BLaER1 (cell line): ENCODE measurements around the gene ARHGAP24.
"Not testable (repeated sequence)": the region's sequence is repeated elsewhere in the genome, so short reads cannot be mapped to it uniquely, and the experiment has no call there.

Source experiments
- H3K27ac ChIP-seq: shearing (Covaris generic); formaldehyde crosslinking; 2 replicates; pipeline ENCODE4 v1.8.1; 2022
- H3K27me3 ChIP-seq: shearing (Covaris generic); formaldehyde crosslinking; 2 replicates; pipeline ENCODE4 v1.8.1; 2022
- H3K36me3 ChIP-seq: shearing (Covaris generic); formaldehyde crosslinking; 2 replicates; pipeline ENCODE4 v1.8.1; 2022
- H3K4me1 ChIP-seq: shearing (Covaris generic); formaldehyde crosslinking; 2 replicates; pipeline ENCODE4 v1.8.1; 2022
- H3K4me2 ChIP-seq: shearing (Covaris generic); formaldehyde crosslinking; 2 replicates; pipeline ENCODE4 v1.8.1; 2022
- H3K4me3 ChIP-seq: shearing (Covaris generic); formaldehyde crosslinking; 2 replicates; pipeline ENCODE4 v1.8.1; 2022
- H3K9ac ChIP-seq: shearing (Covaris generic); formaldehyde crosslinking; 2 replicates; pipeline ENCODE4 v1.8.1; 2022
- H3K9me3 ChIP-seq: shearing (Covaris generic); formaldehyde crosslinking; 2 replicates; pipeline ENCODE4 v1.8.1; 2022
- H4K20me1 ChIP-seq: shearing (Covaris generic); formaldehyde crosslinking; 2 replicates; pipeline ENCODE4 v1.8.1; 2022
- Cebpa-rat ChIP-seq: shearing (Covaris generic); IDR thresholded peaks from 2 replicates; pipeline ENCODE4 v1.8.1; 2022

ARHGAP24 gene

DNA sequence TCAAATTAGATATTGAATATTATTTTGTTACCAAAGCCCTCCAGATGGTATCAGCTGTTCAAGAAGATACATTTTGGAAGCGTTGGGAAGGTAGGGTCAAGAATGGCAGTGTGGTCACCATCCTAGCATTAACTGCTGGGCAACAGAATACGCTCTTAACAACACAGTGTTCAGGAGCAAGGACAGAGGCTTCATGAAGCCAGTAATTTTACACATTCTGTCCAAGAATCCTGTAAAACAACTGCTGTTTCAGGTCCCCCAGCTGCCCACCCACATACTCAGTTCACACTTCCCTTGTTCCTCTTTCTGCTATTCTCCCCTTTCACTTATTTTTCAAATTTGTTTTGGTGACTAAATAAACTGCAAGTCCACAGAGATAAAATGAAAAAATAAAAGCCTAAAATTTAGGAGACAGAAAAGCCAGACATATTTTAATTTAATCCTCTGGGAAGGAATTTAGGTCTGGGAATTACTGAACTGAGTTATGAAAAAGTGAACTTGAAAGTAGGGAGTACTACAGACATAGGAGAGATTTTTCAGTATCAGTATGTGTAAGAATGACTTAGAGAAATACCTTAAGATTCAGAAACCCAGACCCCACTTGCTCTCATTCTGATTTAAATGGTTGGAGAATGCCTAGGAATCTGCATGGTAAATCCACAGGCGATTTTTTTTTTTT, 478.2 kb downstream of the ARHGAP24 start:
- TF ChIP-seq Cebpa-rat, result no peak
- no peaks in the 10 kb centered on the region for H3K27me3 ChIP-seq
- no peak overlapping the region for H3K4me2 ChIP-seq
- no peaks in the 10 kb centered on the region for H3K4me1 ChIP-seq
- no peak overlapping the region for H3K27ac ChIP-seq
- H3K4me3 ChIP-seq, result no peak overlapping the region
- no peaks in the 10 kb centered on the region for H3K9me3 ChIP-seq
- no peaks in the 10 kb centered on the region for H4K20me1 ChIP-seq
- H3K9ac ChIP-seq, result no peak overlapping the region
- no peaks in the 10 kb centered on the region for H3K36me3 ChIP-seq

DNA sequence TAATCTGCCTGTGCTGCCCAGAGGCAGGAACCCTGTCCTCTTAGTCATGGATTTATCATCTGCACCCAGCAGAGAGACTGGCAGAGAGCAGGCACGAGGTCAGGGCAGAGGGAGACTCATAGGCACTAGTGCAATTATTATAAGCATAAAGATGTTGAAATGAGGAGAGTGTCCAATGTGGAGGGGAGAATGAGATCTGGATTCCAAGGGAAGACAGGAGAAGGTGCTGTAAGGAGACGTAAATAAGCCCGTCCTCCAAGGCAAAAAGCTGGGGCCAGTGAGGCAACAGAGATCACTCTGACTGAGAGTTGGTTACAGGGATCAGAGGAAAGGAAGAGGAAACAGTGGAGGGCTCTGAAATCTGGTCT, 478.7 kb downstream of the ARHGAP24 start:
- Histone ChIP-seq H3K9me3 (no peaks in the 10 kb centered on the region), H3K27me3 (no peaks in the 10 kb centered on the region), H3K4me3 (no peak overlapping the region), H3K36me3 (no peaks in the 10 kb centered on the region), H3K4me2 (no peak overlapping the region), H3K9ac (no peak overlapping the region), H3K27ac (no peak overlapping the region), H3K4me1 (no peaks in the 10 kb centered on the region), H4K20me1 (no peaks in the 10 kb centered on the region)
- no peak for TF ChIP-seq Cebpa-rat

DNA sequence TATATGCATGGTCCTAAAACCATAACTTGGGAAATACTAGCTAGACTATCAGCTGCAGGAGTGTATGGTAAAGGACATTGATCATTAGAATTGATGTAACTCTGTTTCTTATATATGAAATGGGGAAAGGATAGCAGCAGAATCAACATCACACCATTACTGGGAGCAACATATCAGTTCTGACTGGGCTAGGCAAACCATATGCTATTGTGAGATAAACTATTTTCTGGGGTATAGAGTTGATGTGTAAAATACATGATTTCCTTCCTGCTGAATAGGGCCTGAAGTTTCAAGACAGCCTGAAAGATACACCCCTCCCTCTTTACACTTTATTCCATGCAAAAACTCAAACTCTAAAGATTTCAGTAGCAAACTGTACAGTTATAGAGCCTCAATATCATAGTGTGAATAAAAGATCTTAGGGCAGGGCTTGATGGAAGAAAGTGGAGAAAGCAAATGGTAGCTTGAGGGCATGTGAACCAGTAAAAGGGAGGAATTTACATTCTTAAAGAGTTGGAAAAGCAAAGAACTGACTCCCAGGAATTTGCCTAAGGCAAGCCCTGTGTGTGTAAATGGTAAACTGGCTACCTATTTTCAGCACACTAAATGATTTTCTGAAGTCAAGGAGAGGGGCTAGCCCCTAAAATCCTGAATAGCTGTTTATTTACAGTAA, 480.8 kb downstream of the ARHGAP24 start:
- no peaks in the 10 kb centered on the region for H4K20me1 ChIP-seq
- no peaks in the 10 kb centered on the region for H3K9me3 ChIP-seq
- no peak overlapping the region for H3K9ac ChIP-seq
- H3K27ac ChIP-seq, result no peak overlapping the region
- no peaks in the 10 kb centered on the region for H3K27me3 ChIP-seq
- H3K36me3 ChIP-seq, result no peaks in the 10 kb centered on the region
- no peak overlapping the region for H3K4me3 ChIP-seq
- H3K4me1 ChIP-seq, result no peaks in the 10 kb centered on the region
- TF ChIP-seq Cebpa-rat, result no peak
- no peak overlapping the region for H3K4me2 ChIP-seq

DNA sequence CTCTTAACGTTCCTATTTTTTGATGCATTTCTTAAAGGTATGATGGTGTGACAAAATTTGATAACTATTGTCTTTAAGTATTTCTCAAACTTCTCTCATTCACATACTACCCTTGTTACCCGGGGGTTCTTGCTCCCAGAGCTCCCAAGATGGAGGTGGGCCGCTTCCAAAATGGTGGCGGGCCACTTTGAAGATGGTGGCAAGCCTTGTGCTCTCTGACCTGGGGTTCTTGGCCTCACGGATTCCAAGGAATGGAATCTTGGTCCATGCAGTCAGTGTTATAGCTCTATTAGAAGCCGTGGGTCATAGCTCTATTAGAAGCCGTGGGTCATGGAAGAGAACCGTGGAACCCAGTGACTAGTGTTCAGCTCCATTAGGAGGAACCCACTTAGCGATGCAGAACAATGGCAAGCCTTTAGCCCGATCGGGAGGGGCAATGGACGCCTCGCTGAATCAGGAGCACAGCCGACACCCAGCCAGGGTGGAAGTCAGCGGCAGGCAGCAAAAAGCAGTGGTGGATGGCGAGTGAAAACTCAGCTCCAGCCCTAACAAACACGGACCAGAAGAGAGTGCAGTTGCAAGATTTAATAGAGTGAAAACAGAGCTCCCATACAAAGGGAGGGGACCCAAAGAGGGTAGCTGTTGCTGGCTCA, 481.5 kb downstream of the ARHGAP24 start:
- Histone ChIP-seq H3K36me3 (no peaks in the 10 kb centered on the region), H3K4me1 (no peaks in the 10 kb centered on the region), H4K20me1 (no peaks in the 10 kb centered on the region), H3K27ac (no peak overlapping the region), H3K27me3 (no peaks in the 10 kb centered on the region), H3K9ac (no peak overlapping the region), H3K9me3 (no peaks in the 10 kb centered on the region), H3K4me2 (no peak overlapping the region), H3K4me3 (no peak overlapping the region)
- no peak for TF ChIP-seq Cebpa-rat

DNA sequence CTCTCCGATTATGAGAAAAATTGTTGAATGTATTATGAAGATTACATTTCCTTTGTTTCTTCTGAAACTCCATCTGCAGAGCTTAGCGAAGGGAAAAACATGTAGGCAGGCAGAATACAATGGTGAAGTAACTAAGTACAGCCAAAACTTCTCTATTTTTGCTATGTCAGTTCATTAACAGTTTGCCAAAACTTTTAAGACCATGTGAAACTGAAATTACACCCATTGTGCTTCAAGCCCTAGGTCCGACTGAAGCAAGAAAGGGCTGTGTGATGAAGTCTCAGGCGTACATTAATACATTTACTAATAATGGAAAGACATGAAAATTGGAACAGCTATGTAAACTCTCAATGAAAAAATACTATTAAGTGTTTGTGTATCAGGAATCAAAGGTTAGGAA, 486.9 kb downstream of the ARHGAP24 start:
- no peak overlapping the region for H3K4me2 ChIP-seq
- H4K20me1 ChIP-seq, result no peaks in the 10 kb centered on the region
- H3K27ac ChIP-seq, result no peak overlapping the region
- H3K36me3 ChIP-seq, result no peaks in the 10 kb centered on the region
- H3K9me3 ChIP-seq, result no peaks in the 10 kb centered on the region
- no peak overlapping the region for H3K4me3 ChIP-seq
- no peaks in the 10 kb centered on the region for H3K27me3 ChIP-seq
- no peak for TF ChIP-seq Cebpa-rat
- H3K9ac ChIP-seq, result no peak overlapping the region
- H3K4me1 ChIP-seq, result no peaks in the 10 kb centered on the region

DNA sequence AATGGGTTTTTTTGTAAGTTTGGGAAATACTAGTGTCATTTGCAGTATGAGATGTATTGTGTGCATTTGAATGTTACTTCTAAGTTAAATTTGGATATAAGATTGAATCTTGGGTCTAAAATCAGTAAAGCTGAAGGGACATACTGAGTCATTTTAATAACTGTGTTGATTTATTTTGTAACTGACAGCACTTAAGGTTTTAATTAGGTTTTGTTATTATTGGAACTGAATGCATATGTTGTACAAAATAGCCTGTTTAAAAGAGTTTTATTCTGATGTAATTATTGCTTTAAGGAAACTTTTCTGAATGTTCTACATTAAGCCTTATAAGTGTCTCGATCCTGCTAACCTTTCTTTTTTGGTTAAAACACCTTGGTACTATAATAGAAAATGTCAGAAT, 488.3 kb downstream of the ARHGAP24 start:
- no peak for TF ChIP-seq Cebpa-rat
- no peak overlapping the region for H3K4me2 ChIP-seq
- no peaks in the 10 kb centered on the region for H3K27me3 ChIP-seq
- no peak overlapping the region for H3K4me3 ChIP-seq
- H4K20me1 ChIP-seq, result no peaks in the 10 kb centered on the region
- no peaks in the 10 kb centered on the region for H3K36me3 ChIP-seq
- H3K9me3 ChIP-seq, result no peaks in the 10 kb centered on the region
- H3K9ac ChIP-seq, result no peak overlapping the region
- H3K4me1 ChIP-seq, result no peaks in the 10 kb centered on the region
- H3K27ac ChIP-seq, result no peak overlapping the region

DNA sequence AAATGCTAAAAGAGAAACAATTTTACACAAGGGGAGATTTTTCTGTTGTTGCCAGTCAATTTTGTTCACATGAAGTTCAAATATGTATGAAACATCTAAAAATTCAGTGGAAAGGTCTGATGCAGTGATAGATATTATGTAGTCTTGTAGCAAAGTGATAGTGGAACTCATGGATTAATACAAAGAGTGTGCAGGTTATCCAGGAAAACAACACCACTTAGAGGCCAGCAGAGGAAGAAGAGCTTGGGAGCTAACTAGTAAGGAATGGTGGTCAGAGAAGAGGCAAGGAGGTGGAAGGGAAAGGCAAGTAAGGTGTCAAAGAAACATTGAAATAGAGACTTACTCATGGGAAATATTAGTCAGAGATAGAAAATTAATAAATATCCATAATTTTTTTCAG, 489.3 kb downstream of the ARHGAP24 start:
- no peaks in the 10 kb centered on the region for H3K36me3 ChIP-seq
- no peaks in the 10 kb centered on the region for H3K27me3 ChIP-seq
- H3K27ac ChIP-seq, result no peak overlapping the region
- no peaks in the 10 kb centered on the region for H3K9me3 ChIP-seq
- TF ChIP-seq Cebpa-rat, result no peak
- no peaks in the 10 kb centered on the region for H4K20me1 ChIP-seq
- H3K4me3 ChIP-seq, result no peak overlapping the region
- no peaks in the 10 kb centered on the region for H3K4me1 ChIP-seq
- no peak overlapping the region for H3K9ac ChIP-seq
- H3K4me2 ChIP-seq, result no peak overlapping the region

DNA sequence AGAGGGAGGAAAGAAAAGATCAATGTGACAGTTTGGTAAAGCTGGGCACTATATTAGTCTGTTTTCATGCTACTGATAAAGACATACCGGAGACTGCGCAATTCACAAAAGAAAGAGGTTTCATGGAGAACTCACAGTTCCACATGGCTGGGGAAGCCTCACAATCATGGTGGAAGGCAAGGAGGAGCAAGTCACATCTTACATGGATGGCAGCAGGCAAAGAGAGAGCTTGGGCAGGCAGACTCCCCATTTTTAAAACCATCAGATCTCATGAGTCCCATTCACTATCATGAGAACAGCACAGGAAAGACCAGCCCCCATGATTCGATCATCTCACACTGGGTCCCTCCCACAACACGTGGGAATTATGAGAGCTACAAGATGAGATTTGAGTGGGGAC, 490.1 kb downstream of the ARHGAP24 start:
- H4K20me1 ChIP-seq, H3K4me3 ChIP-seq, H3K9me3 ChIP-seq, H3K4me1 ChIP-seq, H3K9ac ChIP-seq, H3K27ac ChIP-seq, H3K36me3 ChIP-seq, H3K4me2 ChIP-seq, H3K27me3 ChIP-seq: not testable (repeated sequence)

DNA sequence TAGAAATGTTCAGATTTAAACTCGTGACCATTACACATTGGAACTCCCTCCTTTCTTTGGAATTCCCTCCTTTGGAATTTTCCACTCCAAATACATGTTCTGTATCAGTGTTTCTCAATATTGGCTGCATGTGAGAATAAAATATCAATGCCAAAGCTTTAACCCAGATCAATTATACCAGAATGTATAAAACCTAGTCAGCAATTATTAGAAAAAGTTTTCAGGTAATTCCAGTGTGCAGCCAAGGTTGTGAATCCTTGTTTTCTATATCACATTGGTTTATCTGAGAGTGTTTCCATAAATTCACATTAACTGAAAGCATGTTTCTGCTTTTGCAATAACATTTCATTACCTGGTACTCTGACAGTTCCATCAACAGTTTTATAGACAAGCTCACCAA, 490.6 kb downstream of the ARHGAP24 start:
- Histone ChIP-seq H3K4me1 (no peaks in the 10 kb centered on the region), H3K9ac (no peak overlapping the region), H3K4me3 (no peak overlapping the region), H4K20me1 (no peaks in the 10 kb centered on the region), H3K36me3 (no peaks in the 10 kb centered on the region), H3K27me3 (no peaks in the 10 kb centered on the region), H3K4me2 (no peak overlapping the region), H3K9me3 (no peaks in the 10 kb centered on the region), H3K27ac (no peak overlapping the region)
- no peak for TF ChIP-seq Cebpa-rat

DNA sequence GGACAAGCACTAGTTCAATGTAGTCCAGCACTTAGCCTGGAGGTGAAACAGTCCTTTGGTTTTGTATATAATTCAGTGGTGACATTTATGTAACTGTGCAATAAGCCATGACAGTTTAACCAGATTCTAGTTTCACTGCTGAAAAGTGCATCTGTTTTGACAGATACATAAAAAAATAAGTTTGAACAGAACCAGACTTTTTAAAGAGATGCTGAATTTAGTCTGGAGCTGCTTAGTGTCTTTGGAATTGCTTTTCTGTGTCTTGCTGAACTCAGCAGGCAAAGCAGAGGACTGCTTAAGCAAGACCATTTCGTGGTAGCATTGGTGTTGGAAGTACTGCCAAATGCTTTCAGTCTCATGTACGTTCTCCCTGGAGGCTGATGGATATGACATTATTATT, 491.4 kb downstream of the ARHGAP24 start:
- no peak overlapping the region for H3K27ac ChIP-seq
- H3K4me2 ChIP-seq, result no peak overlapping the region

More for the DNA sequence above, 491.4 kb downstream of the ARHGAP24 start:
- H4K20me1 ChIP-seq, result no peaks in the 10 kb centered on the region
- no peaks in the 10 kb centered on the region for H3K9me3 ChIP-seq
- H3K36me3 ChIP-seq, result no peaks in the 10 kb centered on the region
- no peak overlapping the region for H3K9ac ChIP-seq
- no peak for TF ChIP-seq Cebpa-rat
- H3K27me3 ChIP-seq, result no peaks in the 10 kb centered on the region
- H3K4me3 ChIP-seq, result no peak overlapping the region
- no peaks in the 10 kb centered on the region for H3K4me1 ChIP-seq
